Measurements from ENCODE around the gene SORCS2.

GRCh38 chr4:7264694-7265093 is 72.4 kb downstream of the SORCS2 start:
- TF ChIP-seq, protein P1, sequence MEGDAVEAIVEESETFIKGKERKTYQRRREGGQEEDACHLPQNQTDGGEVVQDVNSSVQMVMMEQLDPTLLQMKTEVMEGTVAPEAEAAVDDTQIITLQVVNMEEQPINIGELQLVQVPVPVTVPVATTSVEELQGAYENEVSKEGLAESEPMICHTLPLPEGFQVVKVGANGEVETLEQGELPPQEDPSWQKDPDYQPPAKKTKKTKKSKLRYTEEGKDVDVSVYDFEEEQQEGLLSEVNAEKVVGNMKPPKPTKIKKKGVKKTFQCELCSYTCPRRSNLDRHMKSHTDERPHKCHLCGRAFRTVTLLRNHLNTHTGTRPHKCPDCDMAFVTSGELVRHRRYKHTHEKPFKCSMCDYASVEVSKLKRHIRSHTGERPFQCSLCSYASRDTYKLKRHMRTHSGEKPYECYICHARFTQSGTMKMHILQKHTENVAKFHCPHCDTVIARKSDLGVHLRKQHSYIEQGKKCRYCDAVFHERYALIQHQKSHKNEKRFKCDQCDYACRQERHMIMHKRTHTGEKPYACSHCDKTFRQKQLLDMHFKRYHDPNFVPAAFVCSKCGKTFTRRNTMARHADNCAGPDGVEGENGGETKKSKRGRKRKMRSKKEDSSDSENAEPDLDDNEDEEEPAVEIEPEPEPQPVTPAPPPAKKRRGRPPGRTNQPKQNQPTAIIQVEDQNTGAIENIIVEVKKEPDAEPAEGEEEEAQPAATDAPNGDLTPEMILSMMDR (IDR thresholded peaks at IDR 0.05): no peak
- TF ChIP-seq EZH2 (IDR thresholded peaks at IDR 0.05; ENCODE audit: borderline replicate concordance, insufficient read depth, low read depth, low read length, poor library complexity, severe bottlenecking): no peak
